NT2/D1 (cell line): ENCODE data around the gene NFATC3.
"Not testable (repeated sequence)": the region's sequence is repeated elsewhere in the genome, so short reads cannot be mapped to it uniquely, and the experiment has no call there.

Source experiments
- DNase-seq: peaks from one replicate; pipeline ENCODE4 v3.0.0-alpha.2; 2011; ENCODE audit warnings: low read depth, low spot score
- H3K27me3 ChIP-seq: 2 replicates; pipeline ENCODE4 v1.6.0; 2011; ENCODE audit warnings: mild to moderate bottlenecking; ENCODE audit not compliant: insufficient read length, insufficient read depth
- H3K36me3 ChIP-seq: 2 replicates; pipeline ENCODE4 v1.6.1; 2011; ENCODE audit warnings: mild to moderate bottlenecking, low read length, mixed read lengths; ENCODE audit not compliant: insufficient read depth, insufficient read length
- H3K4me1 ChIP-seq: 2 replicates; pipeline ENCODE4 v1.5.1; 2011; ENCODE audit not compliant: insufficient read depth, insufficient read length
- H3K4me3 ChIP-seq: 2 replicates; pipeline ENCODE4 v1.5.1; 2011; ENCODE audit warnings: low read depth; ENCODE audit not compliant: insufficient read length
- H3K9ac ChIP-seq: 2 replicates; pipeline ENCODE4 v1.6.0; 2011; ENCODE audit warnings: low read depth; ENCODE audit not compliant: insufficient read length
- H3K9me3 ChIP-seq: 2 replicates; pipeline ENCODE4 v1.5.1; 2011; ENCODE audit warnings: mild to moderate bottlenecking, low read length; ENCODE audit not compliant: insufficient read depth
- SUZ12 ChIP-seq: IDR thresholded peaks from 2 replicates; pipeline ENCODE4 v1.6.1; 2011; ENCODE audit not compliant: insufficient read length, insufficient read depth; ENCODE audit errors: extremely low read depth
- YY1 ChIP-seq: IDR thresholded peaks from 2 replicates; pipeline ENCODE4 v1.6.1; 2011; ENCODE audit not compliant: insufficient read length, insufficient read depth
- ZNF274 ChIP-seq: IDR thresholded peaks from 2 replicates; pipeline ENCODE4 v1.6.1; 2011; ENCODE audit warnings: mild to moderate bottlenecking, low read depth, low read length

Gene NFATC3

DNA sequence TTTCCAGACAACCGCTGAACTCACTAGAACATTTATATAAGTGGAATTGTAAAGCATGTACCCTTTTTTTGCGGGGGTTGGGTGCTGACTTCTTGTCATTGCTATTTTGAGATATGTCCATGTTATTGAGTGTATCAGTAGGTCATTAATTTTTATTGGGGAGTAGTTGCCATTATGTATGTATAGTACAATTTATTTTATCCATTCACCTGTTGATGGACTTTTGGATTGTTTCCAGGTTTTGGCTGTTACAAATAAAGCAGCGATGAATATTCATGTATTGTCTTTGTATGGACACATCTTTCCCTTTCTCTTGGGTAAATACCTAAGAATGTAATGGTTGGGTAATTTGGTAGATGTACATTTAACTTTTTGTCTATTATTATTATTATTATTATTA lies 12.7 kb downstream of the NFATC3 start:
- no peak for DNase-seq
- Histone ChIP-seq H3K4me3 (no peak overlapping the region), H3K36me3 (peaks cover 2% of the 10 kb centered on the region), H3K27me3 (no peaks in the 10 kb centered on the region), H3K9me3 (no peaks in the 10 kb centered on the region), H3K9ac (no peak overlapping the region), H3K4me1 (no peaks in the 10 kb centered on the region)
- TF ChIP-seq ZNF274 (no peak), YY1 (no peak), SUZ12 (no peak)

DNA sequence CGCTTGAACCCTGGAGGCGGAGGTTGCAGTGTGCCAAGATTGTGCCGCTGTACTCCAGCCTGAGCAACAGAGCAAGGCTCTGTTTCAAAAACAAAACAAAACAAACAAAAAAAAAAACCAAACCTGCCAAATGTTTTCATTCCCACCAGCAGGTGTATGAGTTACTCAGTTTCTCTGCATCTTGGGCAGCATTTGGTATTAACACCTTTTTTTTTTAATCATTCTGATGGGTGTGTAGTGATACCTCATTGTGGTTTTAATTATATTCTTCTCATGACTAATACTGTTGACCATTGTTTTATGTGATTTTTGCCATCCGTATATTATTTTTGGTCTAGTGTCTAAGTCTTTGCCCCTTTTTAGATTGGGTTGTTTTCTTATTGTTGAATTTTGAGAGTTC lies 15.3 kb downstream of the NFATC3 start:
- TF ChIP-seq ZNF274 (no peak), YY1 (no peak), SUZ12 (no peak)
- Histone ChIP-seq H3K36me3 (peaks cover 2% of the 10 kb centered on the region), H3K9me3 (0 out of 2 replicates have a peak, but pooled peaks cover 6% of the 10 kb centered on the region), H3K4me1 (no peaks in the 10 kb centered on the region), H3K27me3 (no peaks in the 10 kb centered on the region), H3K9ac (no peak overlapping the region), H3K4me3 (no peak overlapping the region)
- DNase-seq, result no peak

DNA sequence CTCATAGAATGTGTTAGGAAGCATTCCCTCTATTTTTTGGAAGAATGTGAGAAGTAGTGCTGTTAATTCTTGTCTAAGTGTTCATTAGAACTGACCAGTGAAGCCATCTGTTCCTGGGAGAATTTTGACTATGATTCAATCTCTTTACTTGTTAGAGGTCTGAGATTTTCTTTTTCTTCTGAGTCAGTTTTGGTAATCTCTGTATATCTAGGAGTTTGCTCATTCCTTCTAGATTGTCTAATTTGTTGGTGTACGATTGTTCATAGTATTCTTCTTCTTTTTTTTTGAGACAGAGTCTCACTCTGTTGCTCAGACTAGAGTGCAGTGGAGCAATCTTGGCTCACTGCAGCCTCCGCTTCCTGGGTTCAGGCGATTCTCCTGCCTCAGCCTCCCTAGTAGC lies 20.4 kb downstream of the NFATC3 start:
- H3K9me3 ChIP-seq, result peaks cover 19% of the 10 kb centered on the region
- H3K9ac ChIP-seq, result no peak overlapping the region
- no peaks in the 10 kb centered on the region for H3K4me1 ChIP-seq
- H3K4me3 ChIP-seq, result no peak overlapping the region
- TF ChIP-seq YY1, result no peak
- no peak for TF ChIP-seq ZNF274
- TF ChIP-seq SUZ12, result no peak
- H3K36me3 ChIP-seq, result no peaks in the 10 kb centered on the region
- no peak for DNase-seq
- no peaks in the 10 kb centered on the region for H3K27me3 ChIP-seq

DNA sequence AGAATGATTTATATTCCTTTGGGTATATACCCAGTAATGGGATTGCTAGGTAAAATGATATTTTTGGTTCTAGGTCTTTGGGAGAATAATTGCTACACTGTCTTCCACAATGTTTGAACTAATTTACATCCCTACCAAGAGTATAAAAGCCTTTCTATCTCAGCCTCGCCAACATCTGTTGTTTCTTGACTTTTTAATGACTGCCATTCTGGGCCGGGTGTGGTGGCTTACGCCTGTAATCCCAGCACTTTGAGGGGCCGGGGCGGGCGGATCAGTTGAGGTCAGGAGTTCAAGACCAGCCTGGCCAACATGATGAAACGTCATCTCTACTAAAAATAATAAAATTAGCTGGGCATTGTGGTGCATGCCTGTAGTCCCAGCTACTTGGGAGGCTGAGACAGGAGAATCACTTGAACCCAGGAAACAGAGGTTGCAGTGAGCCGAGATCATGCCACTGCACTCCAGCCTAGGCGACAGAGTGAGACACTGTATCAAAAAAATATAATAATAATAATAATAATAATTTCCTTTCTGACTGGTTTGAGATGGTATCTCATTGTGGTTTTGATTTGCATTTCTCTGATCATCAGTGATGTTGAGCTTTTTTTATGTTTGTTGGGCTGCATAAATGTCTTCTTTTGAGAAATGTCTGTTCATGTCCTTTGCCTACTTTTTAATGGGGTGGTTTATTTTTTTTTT lies 22.2 kb downstream of the NFATC3 start:
- not testable (repeated sequence) for H3K27me3 ChIP-seq, H3K9ac ChIP-seq, DNase-seq, H3K36me3 ChIP-seq, H3K4me1 ChIP-seq, H3K4me3 ChIP-seq
- H3K9me3 ChIP-seq, result peaks cover 27% of the 10 kb centered on the region

DNA sequence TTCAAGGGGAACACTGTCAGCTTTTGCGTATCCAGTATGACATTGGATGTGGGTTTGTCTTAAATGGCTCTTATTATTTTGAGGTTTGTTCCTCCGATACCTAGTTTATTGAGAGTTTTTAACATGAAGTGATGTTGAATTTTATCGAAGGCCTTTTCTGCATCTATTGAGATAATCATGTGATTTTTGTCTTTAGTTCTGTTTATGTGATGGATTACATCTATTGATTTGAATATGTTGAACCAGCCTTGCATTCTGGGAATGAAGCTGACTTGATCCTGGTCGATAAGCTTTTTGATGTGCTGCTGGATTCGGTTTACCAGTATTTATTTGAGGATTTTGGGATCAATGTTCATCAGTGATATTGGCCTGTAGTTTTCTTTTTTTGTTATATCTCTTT lies 24.0 kb downstream of the NFATC3 start:
- H3K4me3 ChIP-seq, H3K27me3 ChIP-seq, H3K36me3 ChIP-seq, DNase-seq, H3K4me1 ChIP-seq, H3K9ac ChIP-seq: not testable (repeated sequence)
- H3K9me3 ChIP-seq, result peaks cover 27% of the 10 kb centered on the region

DNA sequence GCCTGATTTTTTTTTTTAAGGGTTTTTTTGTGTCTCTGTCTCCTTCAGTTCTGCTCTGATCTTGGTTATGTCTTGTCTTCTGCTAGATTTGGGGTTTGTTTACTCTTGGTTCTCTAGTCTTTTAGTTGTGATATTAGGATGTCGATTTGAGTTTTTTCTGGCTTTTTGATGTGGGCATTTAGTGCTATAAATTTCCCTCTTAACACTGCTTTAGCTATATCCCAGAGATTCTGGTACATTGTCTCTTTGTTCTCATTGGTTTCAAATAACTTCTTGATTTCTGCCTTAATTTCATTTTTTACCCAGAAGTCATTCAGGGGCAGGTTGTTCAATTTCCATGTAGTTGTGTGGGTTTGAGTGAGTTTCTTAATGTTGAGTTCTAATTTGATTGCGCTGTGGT lies 25.4 kb downstream of the NFATC3 start:
- not testable (repeated sequence) for DNase-seq, H3K9ac ChIP-seq, H3K27me3 ChIP-seq, H3K4me1 ChIP-seq, H3K4me3 ChIP-seq, H3K36me3 ChIP-seq
- H3K9me3 ChIP-seq, result peaks cover 21% of the 10 kb centered on the region

DNA sequence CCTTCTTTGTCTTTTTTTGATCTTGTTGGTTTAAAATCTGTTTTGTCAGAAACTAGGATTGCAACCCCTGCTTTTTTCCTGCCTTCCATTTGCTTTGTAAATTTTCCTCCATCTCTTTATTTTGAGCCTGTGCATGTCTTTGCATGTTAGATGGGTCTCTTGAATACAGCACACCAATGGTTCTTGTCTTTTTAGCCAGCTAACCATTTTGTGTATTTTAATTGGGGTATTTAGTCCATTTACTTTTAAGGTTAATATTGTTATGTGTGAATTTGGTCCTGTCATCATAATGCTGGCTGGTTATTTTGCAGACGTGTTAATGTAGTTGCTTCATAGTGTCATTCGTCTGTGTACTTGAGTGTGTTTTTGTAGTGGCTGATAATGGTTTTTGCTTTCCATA lies 26.2 kb downstream of the NFATC3 start:
- Histone ChIP-seq H3K27me3 (no peaks in the 10 kb centered on the region), H3K9ac (no peak overlapping the region), H3K4me1 (peaks cover 3% of the 10 kb centered on the region), H3K9me3 (peaks cover 21% of the 10 kb centered on the region), H3K4me3 (no peak overlapping the region), H3K36me3 (no peaks in the 10 kb centered on the region)
- DNase-seq, result no peak
- TF ChIP-seq SUZ12 (no peak), ZNF274 (no peak), YY1 (no peak)

DNA sequence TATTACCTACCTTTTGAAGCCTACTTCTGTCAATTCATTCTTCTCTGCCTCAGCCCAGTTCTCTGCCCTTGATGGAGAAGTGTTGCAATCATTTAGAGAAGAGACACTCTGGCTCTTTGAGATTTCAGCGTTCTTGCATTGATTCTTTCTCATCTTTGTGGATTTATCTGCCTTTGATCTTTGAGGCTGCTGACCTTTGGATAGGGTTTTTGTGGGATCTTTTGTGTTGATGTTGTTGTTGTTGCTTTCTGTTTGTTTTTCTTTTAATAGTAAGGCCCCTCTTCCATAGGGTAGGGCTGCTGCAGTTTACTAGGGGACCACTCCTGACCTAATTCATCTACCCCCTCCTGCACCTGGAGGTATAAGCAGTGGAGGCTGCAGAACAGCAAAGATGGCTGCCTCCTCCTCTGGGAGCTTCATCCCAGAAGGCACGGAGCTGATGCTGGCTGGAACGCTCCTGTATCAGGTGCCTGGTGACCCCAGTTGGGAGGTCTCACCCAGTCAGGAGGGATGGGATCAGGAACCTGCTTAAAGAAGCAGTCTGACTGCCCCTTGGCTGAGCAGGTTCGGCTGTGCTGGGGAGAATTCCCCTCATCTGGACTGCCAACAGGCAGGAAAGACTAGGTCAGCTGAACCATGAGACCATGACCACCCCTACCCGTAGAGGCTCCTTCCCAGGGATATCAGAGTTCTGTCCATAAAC lies 28.0 kb downstream of the NFATC3 start:
- Histone ChIP-seq H3K9ac (no peak overlapping the region), H3K4me1 (peaks cover 3% of the 10 kb centered on the region), H3K9me3 (peaks cover 21% of the 10 kb centered on the region), H3K27me3 (no peaks in the 10 kb centered on the region), H3K4me3 (no peak overlapping the region), H3K36me3 (no peaks in the 10 kb centered on the region)
- DNase-seq, result no peak
- TF ChIP-seq ZNF274 (no peak), YY1 (no peak), SUZ12 (no peak)
